A549 (cell line): Measurements from ENCODE around the gene KCNQ5. TPM values are rescaled to one million over a fixed set of nuclear protein-coding genes. Genes with fewer than 3 reads are reported as not detected.

Experiments
- ATAC-seq, 2 experiments: fragments of 200-7000 bp in 1 of 2; fragments of >200 bp in 1 of 2; cut with Nextera tagmentation in 1 of 2; cut with Tn5 transposase in 1 of 2; 3 replicates each; pipeline versions ENCODE4 v1.8.0 to v1.9.1; 2018 to 2020; ENCODE audit warnings: mild to moderate bottlenecking in 1 of 2, moderate library complexity in 1 of 2
- CTCF ChIA-PET: fragments of 300-600 bp; sonication (Branson Sonifier 250); formaldehyde crosslinking; extraction: SDS; loops from one replicate; lab custom pipeline; 2021; ENCODE audit warnings: antibody characterized with exemption, inconsistent platforms; lab: Yijun Ruan, JAX
- POLR2A ChIA-PET: fragments of 350-600 bp; formaldehyde crosslinking; extraction: SDS; loops from one replicate; lab custom pipeline; 2021; ENCODE audit warnings: antibody characterized with exemption, inconsistent platforms; lab: Yijun Ruan, JAX
- DNase-seq, 2 experiments: peaks; one replicate each; pipeline versions ENCODE4 v3.0.0 to v3.0.0-alpha.2; 2011 to 2016; ENCODE audit warnings: low read depth in 1 of 2, low spot score in 1 of 2
- FAIRE-seq: peaks from 2 replicates; lab custom pipeline; 2011; peaks lifted over from hg19 to GRCh38; lab: Jason Lieb, UNC
- H3K27ac ChIP-seq, 2 experiments: fragments of >200 bp; sonication (Bioruptor Twin); formaldehyde crosslinking; 3 replicates each; pipeline ENCODE4 v1.5.1; 2016 to 2017
- H3K4me1 ChIP-seq: fragments of >200 bp; sonication (Bioruptor Twin); formaldehyde crosslinking; 3 replicates; pipeline ENCODE4 v1.6.1; 2016
- H3K4me2 ChIP-seq: fragments of >200 bp; sonication (Bioruptor Twin); formaldehyde crosslinking; 3 replicates; pipeline ENCODE4 v1.6.1; 2016
- H3K4me3 ChIP-seq: fragments of >200 bp; sonication (Bioruptor Twin); formaldehyde crosslinking; 3 replicates; pipeline ENCODE4 v1.5.1; 2016
- H3K9me3 ChIP-seq: fragments of >200 bp; sonication (Bioruptor Twin); formaldehyde crosslinking; 3 replicates; pipeline ENCODE4 v1.6.1; 2016
- ATOH8 ChIP-seq: fragments of 250-450 bp; sonication (Bioruptor Pico); IDR thresholded peaks from 2 replicates; pipeline ENCODE4 v1.5.0; 2020; ENCODE audit warnings: low read depth, mild to moderate bottlenecking, moderate library complexity
- EHMT2 ChIP-seq: fragments of 200-600 bp; sonication (generic); IDR thresholded peaks from 2 replicates; pipeline ENCODE4 v1.6.1; 2016; ENCODE audit warnings: antibody characterized with exemption, low read depth, mild to moderate bottlenecking, moderate library complexity
- FOSB ChIP-seq: fragments of 250-450 bp; sonication (Bioruptor Pico); IDR thresholded peaks from 2 replicates; pipeline ENCODE4 v1.5.0; 2020; ENCODE audit warnings: mild to moderate bottlenecking, moderate library complexity
- HDAC2 ChIP-seq: fragments of 200-600 bp; sonication (generic); IDR thresholded peaks from 2 replicates; pipeline ENCODE4 v1.6.1; 2016
- KDM5A ChIP-seq: fragments of 200-600 bp; sonication (generic); IDR thresholded peaks from 2 replicates; pipeline ENCODE4 v1.6.1; 2016; ENCODE audit warnings: antibody characterized with exemption, mild to moderate bottlenecking
- MAFK ChIP-seq: fragments of 450-650 bp; IDR thresholded peaks from 2 replicates; pipeline ENCODE4 v1.6.1; 2014; ENCODE audit not compliant: partially characterized antibody
- NR3C1 ChIP-seq: fragments of >200 bp; sonication (Bioruptor Twin); formaldehyde crosslinking; IDR thresholded peaks from 3 replicates; pipeline ENCODE4 v1.6.1; 2017
- POLR2A ChIP-seq: IDR thresholded peaks from 2 replicates; pipeline ENCODE4 v1.6.1; 2012; ENCODE audit warnings: mild to moderate bottlenecking, low read length
- POLR2AphosphoS2 ChIP-seq: conservative IDR thresholded peaks from 2 replicates; pipeline ENCODE4 v1.6.1; 2012; ENCODE audit warnings: low read length, improper control_type of control experiment, inconsistent platforms
- RARB ChIP-seq: fragments of 250-450 bp; sonication (Bioruptor Pico); IDR thresholded peaks from 2 replicates; pipeline ENCODE4 v1.8.0; 2021; ENCODE audit warnings: mild to moderate bottlenecking, moderate library complexity
- SMC3 ChIP-seq: fragments of >200 bp; sonication (Bioruptor Twin); formaldehyde crosslinking; IDR thresholded peaks from 3 replicates; pipeline ENCODE4 v1.6.1; 2018; ENCODE audit warnings: inconsistent platforms
- SREBF2 ChIP-seq: fragments of 450-650 bp; IDR thresholded peaks from 2 replicates; pipeline ENCODE4 v1.6.1; 2014; ENCODE audit warnings: mild to moderate bottlenecking, moderate library complexity
- USF2 ChIP-seq: fragments of 450-650 bp; IDR thresholded peaks from 2 replicates; pipeline ENCODE4 v1.6.1; 2014; ENCODE audit warnings: antibody characterized with exemption
- ZNF302 ChIP-seq: fragments of 250-450 bp; sonication (Bioruptor Pico); IDR thresholded peaks from 2 replicates; pipeline ENCODE4 v1.9.0; 2021; ENCODE audit warnings: inconsistent platforms, mild to moderate bottlenecking, moderate library complexity
- WGBS: methylation state at CpG from one replicate; pipeline ENCODE4 v1.1.6; 2017; ENCODE audit errors: missing lambda C conversion rate; 5-methylcytosine and 5-hydroxymethylcytosine counted together
- polyA plus RNA-seq, 4 experiments: library from polyadenylated mRNA; depleted of rRNA in 3 of 4; stranded (reverse); fragments of >200 nt; fragmentation: RNase III in 1 of 4; extraction: RNeasy Plus Mini Kit Qiagen cat#74134 plus additional on column Dnase treatment in 1 of 4; gene quantifications; 2 replicates in 3 of 4; 3 replicates in 1 of 4; pipeline ENCODE4 v1.2.3, GENCODE V29; 2011 to 2017
- TF ChIP-seq, protein P1 (sequence below): fragments of 200-600 bp; sonication (generic); IDR thresholded peaks from 2 replicates; pipeline ENCODE4 v1.6.1; 2016; ENCODE audit warnings: antibody characterized with exemption, mild to moderate bottlenecking, moderate library complexity
- TF ChIP-seq, protein P2 (sequence below): IDR thresholded peaks from 2 replicates; pipeline ENCODE4 v1.6.1; 2012; ENCODE audit warnings: low read depth, borderline replicate concordance

KCNQ5 gene
- polyA plus RNA-seq, 2 of the 4 experiments (the other 2 are of a cell fraction), result 1.2 to 1.3 TPM

GRCh38 chr6:72741083-72741482, 119.2 kb downstream of the KCNQ5 start:
- H3K4me3 ChIP-seq, result no peak overlapping the region
- CTCF ChIA-PET, result no interaction called here
- H3K4me2 ChIP-seq, result no peak overlapping the region
- H3K4me1 ChIP-seq, result no peaks in the 10 kb centered on the region
- H3K27ac ChIP-seq, result no peak overlapping the region
- DNase-seq, result no peak
- no peak for FAIRE-seq
- no peak for ATAC-seq
- no peaks in the 10 kb centered on the region for H3K9me3 ChIP-seq
- TF ChIP-seq, protein P1, sequence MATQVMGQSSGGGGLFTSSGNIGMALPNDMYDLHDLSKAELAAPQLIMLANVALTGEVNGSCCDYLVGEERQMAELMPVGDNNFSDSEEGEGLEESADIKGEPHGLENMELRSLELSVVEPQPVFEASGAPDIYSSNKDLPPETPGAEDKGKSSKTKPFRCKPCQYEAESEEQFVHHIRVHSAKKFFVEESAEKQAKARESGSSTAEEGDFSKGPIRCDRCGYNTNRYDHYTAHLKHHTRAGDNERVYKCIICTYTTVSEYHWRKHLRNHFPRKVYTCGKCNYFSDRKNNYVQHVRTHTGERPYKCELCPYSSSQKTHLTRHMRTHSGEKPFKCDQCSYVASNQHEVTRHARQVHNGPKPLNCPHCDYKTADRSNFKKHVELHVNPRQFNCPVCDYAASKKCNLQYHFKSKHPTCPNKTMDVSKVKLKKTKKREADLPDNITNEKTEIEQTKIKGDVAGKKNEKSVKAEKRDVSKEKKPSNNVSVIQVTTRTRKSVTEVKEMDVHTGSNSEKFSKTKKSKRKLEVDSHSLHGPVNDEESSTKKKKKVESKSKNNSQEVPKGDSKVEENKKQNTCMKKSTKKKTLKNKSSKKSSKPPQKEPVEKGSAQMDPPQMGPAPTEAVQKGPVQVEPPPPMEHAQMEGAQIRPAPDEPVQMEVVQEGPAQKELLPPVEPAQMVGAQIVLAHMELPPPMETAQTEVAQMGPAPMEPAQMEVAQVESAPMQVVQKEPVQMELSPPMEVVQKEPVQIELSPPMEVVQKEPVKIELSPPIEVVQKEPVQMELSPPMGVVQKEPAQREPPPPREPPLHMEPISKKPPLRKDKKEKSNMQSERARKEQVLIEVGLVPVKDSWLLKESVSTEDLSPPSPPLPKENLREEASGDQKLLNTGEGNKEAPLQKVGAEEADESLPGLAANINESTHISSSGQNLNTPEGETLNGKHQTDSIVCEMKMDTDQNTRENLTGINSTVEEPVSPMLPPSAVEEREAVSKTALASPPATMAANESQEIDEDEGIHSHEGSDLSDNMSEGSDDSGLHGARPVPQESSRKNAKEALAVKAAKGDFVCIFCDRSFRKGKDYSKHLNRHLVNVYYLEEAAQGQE, result no peak
- no peak for TF ChIP-seq KDM5A
- no peak for TF ChIP-seq ZNF302 (CRISPR knock-in tag)
- WGBS, result 33% methylated on average over 3 of the region's 3 CpGs
- POLR2A ChIA-PET, result no interaction called here

DNA sequence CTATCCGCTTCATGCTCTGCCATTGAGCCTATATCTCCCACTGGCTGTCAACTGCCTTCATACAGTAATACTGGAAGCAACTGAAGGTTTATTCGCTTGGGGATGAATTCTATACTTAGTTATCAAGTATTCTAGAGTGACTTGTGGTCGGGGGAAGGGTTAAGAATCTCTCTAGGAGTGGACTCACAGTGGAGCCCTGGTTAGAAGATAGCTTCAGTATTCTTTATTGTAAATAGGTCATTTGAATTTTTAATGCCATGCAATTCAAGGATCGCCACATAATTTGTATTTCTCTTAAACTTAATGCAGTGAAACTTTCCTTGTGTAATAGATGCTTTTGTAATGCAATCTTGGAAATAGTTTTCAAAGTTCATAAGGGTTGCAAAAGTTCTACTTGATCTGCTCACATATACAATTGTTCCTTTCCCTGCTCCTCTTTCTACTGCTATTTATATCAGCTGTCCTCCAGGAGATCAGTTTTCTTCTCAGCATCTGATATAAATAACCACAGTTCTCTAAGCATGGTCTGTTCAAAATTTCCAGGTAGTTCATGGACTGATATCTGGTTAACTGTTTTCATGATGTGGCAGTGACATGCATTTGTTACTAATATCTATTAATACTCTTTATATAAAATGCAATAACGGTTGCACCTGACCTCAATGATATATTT, 120.3 kb downstream of the KCNQ5 start:
- H3K4me3 ChIP-seq, result no peak overlapping the region
- CTCF ChIA-PET, result no interaction called here

DNA sequence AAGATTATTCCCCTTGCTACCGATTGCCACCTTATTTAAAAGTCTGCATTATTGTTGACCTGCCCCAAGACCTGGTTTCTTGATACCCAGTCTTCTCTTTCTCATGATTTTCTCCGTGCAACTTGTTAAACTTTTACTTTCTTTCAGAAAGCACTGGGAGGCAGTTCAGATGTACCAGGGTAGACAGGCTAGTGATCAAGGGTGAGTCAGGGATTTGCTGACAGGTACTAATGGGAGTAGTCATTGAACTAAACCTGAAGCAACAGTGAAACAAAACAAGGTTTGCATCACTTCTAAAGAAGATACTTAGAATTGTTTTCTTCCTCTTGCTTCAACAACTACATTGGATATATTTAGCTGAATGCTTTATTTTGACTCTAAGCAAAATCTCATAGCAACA, 124.4 kb downstream of the KCNQ5 start:
- ChIA-PET CTCF (no interaction called here), POLR2A (no interaction called here)
- peak overlapping the region in 1 of 2 experiments; percentile 22; a peak in 1 of 6 replicates for H3K27ac ChIP-seq
- H3K9me3 ChIP-seq, result no peaks in the 10 kb centered on the region
- peak overlapping the region; percentile 33; the same call in 1 of the 3 replicates for H3K4me2 ChIP-seq
- TF ChIP-seq MAFK (peak; percentile 36), POLR2A (no peak)
- DNase-seq, result peak in 1 of 2 experiments; percentile 5
- no peak overlapping the region for H3K4me3 ChIP-seq
- no peaks in the 10 kb centered on the region for H3K4me1 ChIP-seq
- ATAC-seq, result peak in 1 of 2 experiments; percentile 50; a peak in 2 of 6 replicates
- WGBS, result 12% methylated on average over 2 of the region's 2 CpGs
- no peak for FAIRE-seq

More for the DNA sequence above, 120.3 kb downstream of the KCNQ5 start:
- ATAC-seq (no peak), FAIRE-seq (no peak), DNase-seq (no peak)
- Histone ChIP-seq H3K4me2 (no peak overlapping the region), H3K4me1 (no peaks in the 10 kb centered on the region), H3K9me3 (no peaks in the 10 kb centered on the region), H3K27ac (no peak overlapping the region)
- TF ChIP-seq ATOH8 (CRISPR knock-in tag), result no peak
- TF ChIP-seq, protein P2, sequence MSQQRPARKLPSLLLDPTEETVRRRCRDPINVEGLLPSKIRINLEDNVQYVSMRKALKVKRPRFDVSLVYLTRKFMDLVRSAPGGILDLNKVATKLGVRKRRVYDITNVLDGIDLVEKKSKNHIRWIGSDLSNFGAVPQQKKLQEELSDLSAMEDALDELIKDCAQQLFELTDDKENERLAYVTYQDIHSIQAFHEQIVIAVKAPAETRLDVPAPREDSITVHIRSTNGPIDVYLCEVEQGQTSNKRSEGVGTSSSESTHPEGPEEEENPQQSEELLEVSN, result no peak
- no peak for TF ChIP-seq POLR2AphosphoS2
- POLR2A ChIA-PET, result no interaction called here
- WGBS, result 37% methylated on average over 5 of the region's 5 CpGs

DNA sequence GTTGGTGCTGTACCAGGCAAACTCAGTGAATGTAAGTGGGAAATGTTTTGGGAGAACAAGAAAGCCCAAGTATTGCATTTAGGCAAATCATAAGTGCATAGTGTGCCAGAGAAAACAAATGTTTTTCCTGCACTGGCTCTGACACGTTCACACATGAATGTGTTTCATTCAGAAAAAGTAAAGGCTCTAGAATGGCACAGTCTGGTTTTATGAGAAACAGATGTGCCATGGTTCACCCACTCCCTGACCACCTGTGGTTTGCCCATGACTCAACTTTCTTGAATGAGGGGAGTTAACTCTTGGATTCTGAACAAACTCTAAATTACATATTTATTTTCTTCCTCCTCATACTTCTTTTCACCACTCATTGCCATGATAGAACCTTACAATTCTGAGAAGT, 126.9 kb downstream of the KCNQ5 start:
- Histone ChIP-seq H3K9me3 (no peaks in the 10 kb centered on the region), H3K4me1 (no peaks in the 10 kb centered on the region), H3K27ac (no peak overlapping the region), H3K4me3 (no peak overlapping the region), H3K4me2 (no peak overlapping the region)
- ATAC-seq, result no peak
- POLR2A ChIA-PET, result no interaction called here
- WGBS, result 10% methylated on average over 1 of the region's 1 CpG
- CTCF ChIA-PET, result no interaction called here
- DNase-seq, result peak in 1 of 2 experiments; percentile 1
- no peak for FAIRE-seq
- TF ChIP-seq EHMT2 (no peak), HDAC2 (no peak), USF2 (no peak), NR3C1 (no peak), RARB (CRISPR knock-in tag) (no peak), SMC3 (no peak), FOSB (CRISPR knock-in tag) (no peak), SREBF2 (no peak)
- TF ChIP-seq, protein P2, result no peak
- TF ChIP-seq, protein P1, result no peak
